K562 (cell line): ENCODE data around the gene GABPB2. TPM values are rescaled to one million over a fixed set of nuclear protein-coding genes. Genes with fewer than 3 reads are reported as not detected.

Experiments
- CBX1 ChIP-seq: sonication (generic); IDR thresholded peaks from 2 replicates; pipeline ENCODE4 v1.6.1; 2016; ENCODE audit warnings: antibody characterized with exemption, low read depth, mild to moderate bottlenecking
- CBX3 ChIP-seq, 2 experiments: IDR thresholded peaks; 1 replicate in 1 of 2; 2 replicates in 1 of 2; pipeline ENCODE4 v1.6.1; 2012; ENCODE audit warnings: inconsistent platforms in 2 of 2, low read length in 2 of 2, borderline replicate concordance in 1 of 2, control low read depth in 1 of 2
- CCNT2 ChIP-seq: IDR thresholded peaks from 2 replicates; pipeline ENCODE4 v1.6.1; 2011; ENCODE audit warnings: borderline replicate concordance, low read depth, mild to moderate bottlenecking, moderate library complexity, mixed read lengths, low read length; ENCODE audit not compliant: insufficient read length; ENCODE audit errors: extremely low read depth
- E2F5 ChIP-seq: sonication (generic); formaldehyde crosslinking; IDR thresholded peaks from 2 replicates; pipeline ENCODE4 v1.8.0; 2022; ENCODE audit warnings: mild to moderate bottlenecking, missing genetic modification reagents
- IRF1 ChIP-seq: sonication (generic); formaldehyde crosslinking; IDR thresholded peaks from 2 replicates; pipeline ENCODE4 v1.8.0; 2022; ENCODE audit warnings: missing genetic modification reagents, mild to moderate bottlenecking, borderline replicate concordance
- LEF1 ChIP-seq: fragments of 450-650 bp; IDR thresholded peaks from 2 replicates; pipeline ENCODE4 v1.6.1; 2016; ENCODE audit warnings: mild to moderate bottlenecking
- MAX ChIP-seq: sonication (generic); formaldehyde crosslinking; IDR thresholded peaks from 2 replicates; pipeline ENCODE4 v1.9.0; 2022; ENCODE audit warnings: mild to moderate bottlenecking, missing genetic modification reagents
- PHB2 ChIP-seq: fragments of 450-650 bp; IDR thresholded peaks from 2 replicates; pipeline ENCODE4 v1.6.1; 2017; ENCODE audit warnings: low read depth
- STAG1 ChIP-seq: sonication (generic); formaldehyde crosslinking; IDR thresholded peaks from 2 replicates; pipeline ENCODE4 v1.5.0; 2020; ENCODE audit warnings: missing genetic modification reagents, borderline replicate concordance
- TEAD4 ChIP-seq, 2 experiments: sonication (generic) in 1 of 2; formaldehyde crosslinking in 1 of 2; IDR thresholded peaks; 2 replicates each; pipeline versions ENCODE4 v1.6.1 to v1.8.0; 2012 to 2022; ENCODE audit warnings: borderline replicate concordance in 1 of 2, inconsistent platforms in 1 of 2, low read length in 1 of 2, mild to moderate bottlenecking in 1 of 2, missing genetic modification reagents in 1 of 2
- XRCC4 ChIP-seq: IDR thresholded peaks from one replicate; pipeline ENCODE4 v1.6.1; 2011; ENCODE audit not compliant: insufficient read depth, insufficient read length; ENCODE audit errors: extremely low read depth
- YY1 ChIP-seq, 3 experiments: IDR thresholded peaks; 2 replicates each; pipeline ENCODE4 v1.6.1; 2011; ENCODE audit warnings: low read length in 2 of 3, mild to moderate bottlenecking in 2 of 3, moderate library complexity in 2 of 3, borderline replicate concordance in 1 of 3, control low read depth in 1 of 3, low read depth in 1 of 3; ENCODE audit not compliant: insufficient read depth in 3 of 3, insufficient replicate concordance in 2 of 3, control insufficient read depth in 1 of 3, insufficient read length in 1 of 3; ENCODE audit errors: extremely low read depth in 1 of 3
- ZBED1 ChIP-seq: IDR thresholded peaks from 2 replicates; pipeline ENCODE4 v1.6.1; 2014
- ZNF146 ChIP-seq: IDR thresholded peaks from one replicate; pipeline ENCODE4 v1.6.1; 2018; ENCODE audit warnings: missing compliant biosample characterization; ENCODE audit not compliant: unreplicated experiment
- ZNF23 ChIP-seq: fragments of 250-450 bp; sonication (Bioruptor Pico); IDR thresholded peaks from 2 replicates; pipeline ENCODE4 v1.4.0; 2020; ENCODE audit warnings: mild to moderate bottlenecking
- ZNF592 ChIP-seq: fragments of 450-650 bp; IDR thresholded peaks from 2 replicates; pipeline ENCODE4 v1.6.1; 2017; ENCODE audit warnings: antibody characterized with exemption, mild to moderate bottlenecking
- polyA plus RNA-seq, 8 experiments: library from polyadenylated mRNA; depleted of rRNA in 4 of 8; stranded (reverse) in 5 of 8; unstranded in 3 of 8; fragments of >200 nt; fragmentation: Nextera tagmentation in 2 of 8; fragmentation: Illumina TruSeq in 1 of 8; extraction: Ambion mirVana in 2 of 8; extraction: Trizol in 1 of 8; gene quantifications; 2 replicates each; pipeline versions ENCODE4 v1.2.1 to v1.2.3, GENCODE V29; 2011 to 2014; ENCODE audit warnings: inconsistent platforms in 1 of 8, missing spikeins in 1 of 8
- total RNA-seq, 7 experiments: library from RNA; depleted of rRNA in 6 of 7; stranded (reverse); fragments of >200 nt in 6 of 7; fragmentation: Illumina TruSeq in 2 of 7; extraction: Trizol in 2 of 7; gene quantifications; 2 replicates each; pipeline versions ENCODE4 v1.2.1 to v1.2.3, GENCODE V29; 2011 to 2021; ENCODE audit warnings: low replicate concordance in 1 of 7

GABPB2 gene
- total and polyA plus RNA-seq, 9 of the 15 experiments (the other 6 are each of a cell fraction or from before 2014, with no cell fraction given), result 2.2 to 13.3 (median 6.1) TPM

GRCh38 chr1:151047925-151048644, 22.5 kb upstream of the GABPB2 start (continued):
- TF ChIP-seq E2F5 (CRISPR knock-in tag) (peak; percentile 60; the same call in 1 of the 2 replicates), XRCC4 (no peak), PHB2 (no peak), STAG1 (peak; percentile 7; the same call in 1 of the 2 replicates), ZNF23 (CRISPR knock-in tag) (no peak), IRF1 (CRISPR knock-in tag) (no peak), CCNT2 (peak; percentile 33), MAX (CRISPR knock-in tag) (peak; percentile 44), ZBED1 (no peak), YY1 (IDR thresholded peaks at IDR 0.05; ENCODE audit: borderline replicate concordance in 1 of 3, control insufficient read depth in 1 of 3, extremely low read depth in 1 of 3, insufficient read depth in 3 of 3, insufficient read length in 1 of 3, insufficient replicate concordance in 2 of 3, low read depth in 1 of 3, low read length in 2 of 3) (peak in 1 of 3 experiments; percentile 46), LEF1 (no peak), ZNF592 (peak; percentile 37; the same call in 1 of the 2 replicates), ZNF146 (CRISPR knock-in tag) (no peak), CBX3 (IDR thresholded peaks at IDR 0.05; ENCODE audit: borderline replicate concordance in 1 of 2, low read length in 2 of 2) (no peak), TEAD4 (IDR thresholded peaks at IDR 0.05; ENCODE audit: low read length) (no peak), TEAD4 (CRISPR knock-in tag; IDR thresholded peaks at IDR 0.05; ENCODE audit: borderline replicate concordance) (0 out of 2 replicates have a peak, but pooled peaks have one; percentile 19), CBX1 (no peak)
